HEK293 (cell line): Measurements from ENCODE around the gene TNIP3.

Experiments
- CTCF ChIP-seq: fragments of 450-650 bp; formaldehyde crosslinking; IDR thresholded peaks from 2 replicates; pipeline ENCODE4 v1.5.1; 2016; ENCODE audit warnings: missing biosample characterization, missing genetic modification characterization
- ZNF146 ChIP-seq: fragments of 450-650 bp; formaldehyde crosslinking; IDR thresholded peaks from 2 replicates; pipeline ENCODE4 v1.5.1; 2016; ENCODE audit warnings: missing biosample characterization, missing genetic modification characterization
- ZNF311 ChIP-seq: fragments of 450-650 bp; formaldehyde crosslinking; IDR thresholded peaks from 2 replicates; pipeline ENCODE4 v1.5.1; 2017; ENCODE audit warnings: missing biosample characterization, missing genetic modification characterization, borderline replicate concordance
- TF ChIP-seq, protein P1 (sequence below): fragments of 450-650 bp; formaldehyde crosslinking; IDR thresholded peaks from 2 replicates; pipeline ENCODE4 v1.5.1; 2016; ENCODE audit warnings: missing biosample characterization, missing genetic modification characterization

DNA sequence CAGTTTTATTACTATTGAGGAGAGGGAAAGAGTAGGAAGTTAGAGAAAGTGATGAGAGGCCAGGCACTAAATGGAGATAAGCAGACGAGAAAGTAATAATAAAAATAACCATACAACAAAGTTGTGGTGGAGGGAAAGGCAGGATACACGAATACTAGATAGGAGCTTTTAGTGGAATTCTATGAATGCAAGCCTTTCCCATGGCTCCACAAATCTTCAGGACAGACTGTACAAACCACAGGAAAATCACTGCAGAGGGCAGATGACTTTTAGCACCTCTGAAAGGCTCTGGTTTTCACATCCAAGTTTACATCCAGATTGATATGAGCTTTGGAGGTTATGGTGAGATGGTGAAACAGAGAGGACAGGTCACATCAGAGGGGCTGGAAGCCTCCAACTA lies 41.5 kb downstream of the TNIP3 start:
- TF ChIP-seq, protein P1, sequence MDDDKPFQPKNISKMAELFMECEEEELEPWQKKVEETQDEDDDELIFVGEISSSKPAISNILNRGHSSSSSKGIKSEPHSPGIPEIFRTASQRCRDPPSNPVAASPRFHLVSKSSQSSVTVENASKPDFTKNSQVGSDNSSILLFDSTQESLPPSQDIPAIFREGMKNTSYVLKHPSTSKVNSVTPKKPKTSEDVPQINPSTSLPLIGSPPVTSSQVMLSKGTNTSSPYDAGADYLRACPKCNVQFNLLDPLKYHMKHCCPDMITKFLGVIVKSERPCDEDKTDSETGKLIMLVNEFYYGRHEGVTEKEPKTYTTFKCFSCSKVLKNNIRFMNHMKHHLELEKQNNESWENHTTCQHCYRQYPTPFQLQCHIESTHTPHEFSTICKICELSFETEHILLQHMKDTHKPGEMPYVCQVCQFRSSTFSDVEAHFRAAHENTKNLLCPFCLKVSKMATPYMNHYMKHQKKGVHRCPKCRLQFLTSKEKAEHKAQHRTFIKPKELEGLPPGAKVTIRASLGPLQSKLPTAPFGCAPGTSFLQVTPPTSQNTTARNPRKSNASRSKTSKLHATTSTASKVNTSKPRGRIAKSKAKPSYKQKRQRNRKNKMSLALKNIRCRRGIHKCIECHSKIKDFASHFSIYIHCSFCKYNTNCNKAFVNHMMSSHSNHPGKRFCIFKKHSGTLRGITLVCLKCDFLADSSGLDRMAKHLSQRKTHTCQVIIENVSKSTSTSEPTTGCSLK (tag by site-specific recombination), result no peak
- TF ChIP-seq ZNF311, result no peak
- no peak for TF ChIP-seq CTCF (tag by site-specific recombination)
- TF ChIP-seq ZNF146 (tag by site-specific recombination), result no peak
